K562 (cell line): ENCODE measurements around the gene PSMB11. TPM values are rescaled to one million over a fixed set of nuclear protein-coding genes. Genes with fewer than 3 reads are reported as not detected.

Experiments used
- GTF3C2 ChIP-seq: IDR thresholded peaks from 3 replicates; pipeline ENCODE4 v1.6.1; 2011; ENCODE audit warnings: borderline replicate concordance, mild to moderate bottlenecking, moderate library complexity; ENCODE audit not compliant: insufficient read length; ENCODE audit errors: extremely low read depth
- PKNOX1 ChIP-seq: fragments of 450-650 bp; IDR thresholded peaks from 2 replicates; pipeline ENCODE4 v1.6.1; 2016
- RAD21 ChIP-seq, 2 experiments: fragments of 250-450 bp in 1 of 2; fragments of 450-650 bp in 1 of 2; sonication (Bioruptor Pico) in 1 of 2; formaldehyde crosslinking in 1 of 2; IDR thresholded peaks in 1 of 2; conservative IDR thresholded peaks in 1 of 2; 2 replicates each; pipeline versions ENCODE4 v1.4.0 to v1.8.0; 2020 to 2022; ENCODE audit warnings: mild to moderate bottlenecking in 2 of 2, moderate library complexity in 1 of 2
- REST ChIP-seq, 2 experiments: fragments of 450-650 bp; formaldehyde crosslinking in 1 of 2; IDR thresholded peaks; 2 replicates each; pipeline versions ENCODE4 v1.4.0 to v1.6.1; 2014 to 2020; ENCODE audit warnings: mild to moderate bottlenecking in 2 of 2, borderline replicate concordance in 1 of 2, low read depth in 1 of 2
- ZC3H4 ChIP-seq: sonication (generic); formaldehyde crosslinking; IDR thresholded peaks from 2 replicates; pipeline ENCODE4 v1.9.0; 2021; ENCODE audit warnings: missing genetic modification reagents, borderline replicate concordance
- ZNF143 ChIP-seq: sonication (generic); formaldehyde crosslinking; IDR thresholded peaks from 2 replicates; pipeline ENCODE4 v1.9.0; 2022; ENCODE audit warnings: mild to moderate bottlenecking, missing genetic modification reagents
- ZNF609 ChIP-seq: sonication (generic); formaldehyde crosslinking; IDR thresholded peaks from 2 replicates; pipeline ENCODE4 v1.8.1; 2023; ENCODE audit warnings: missing genetic modification reagents, mild to moderate bottlenecking, borderline replicate concordance
- polyA plus RNA-seq, 8 experiments: library from polyadenylated mRNA; depleted of rRNA in 4 of 8; stranded (reverse) in 5 of 8; unstranded in 3 of 8; fragments of >200 nt; fragmentation: Nextera tagmentation in 2 of 8; fragmentation: Illumina TruSeq in 1 of 8; extraction: Ambion mirVana in 2 of 8; extraction: Trizol in 1 of 8; gene quantifications; 2 replicates each; pipeline versions ENCODE4 v1.2.1 to v1.2.3, GENCODE V29; 2011 to 2014; ENCODE audit warnings: inconsistent platforms in 1 of 8, missing spikeins in 1 of 8
- total RNA-seq, 7 experiments: library from RNA; depleted of rRNA in 6 of 7; stranded (reverse); fragments of >200 nt in 6 of 7; fragmentation: Illumina TruSeq in 2 of 7; extraction: Trizol in 2 of 7; gene quantifications; 2 replicates each; pipeline versions ENCODE4 v1.2.1 to v1.2.3, GENCODE V29; 2011 to 2021; ENCODE audit warnings: low replicate concordance in 1 of 7

The PSMB11 gene
- total and polyA plus RNA-seq, 9 of the 15 experiments (the other 6 are each of a cell fraction or from before 2014, with no cell fraction given), result not detected

GRCh38 chr14:23068789-23069412 lies 26.9 kb downstream of the PSMB11 start (continued):
- TF ChIP-seq ZNF609 (no peak), ZNF143 (CRISPR knock-in tag) (no peak), GTF3C2 (no peak), PKNOX1 (no peak), RAD21 (CRISPR knock-in tag; conservative IDR thresholded peaks at IDR 0.05 in 1 of 2, IDR thresholded peaks at IDR 0.05 in 1 of 2) (peak; percentile 84 to 91), REST (IDR thresholded peaks at IDR 0.05; ENCODE audit: borderline replicate concordance) (peak; percentile 81; the same call in 1 of the 2 replicates), REST (CRISPR knock-in tag; IDR thresholded peaks at IDR 0.05; ENCODE audit: low read depth) (no peak), ZC3H4 (CRISPR knock-in tag) (no peak)
